IPS-NIHi11 (cell line): ENCODE results near the gene CCDC107.
A peak's percentile ranks its signal among the peaks of the same experiment; 100 is the strongest.

ENCODE experiments used
- DNase-seq: peaks from one replicate; pipeline ENCODE4 v3.0.0; 2012; ENCODE audit warnings: mixed read lengths, low spot score

The CCDC107 gene

DNA sequence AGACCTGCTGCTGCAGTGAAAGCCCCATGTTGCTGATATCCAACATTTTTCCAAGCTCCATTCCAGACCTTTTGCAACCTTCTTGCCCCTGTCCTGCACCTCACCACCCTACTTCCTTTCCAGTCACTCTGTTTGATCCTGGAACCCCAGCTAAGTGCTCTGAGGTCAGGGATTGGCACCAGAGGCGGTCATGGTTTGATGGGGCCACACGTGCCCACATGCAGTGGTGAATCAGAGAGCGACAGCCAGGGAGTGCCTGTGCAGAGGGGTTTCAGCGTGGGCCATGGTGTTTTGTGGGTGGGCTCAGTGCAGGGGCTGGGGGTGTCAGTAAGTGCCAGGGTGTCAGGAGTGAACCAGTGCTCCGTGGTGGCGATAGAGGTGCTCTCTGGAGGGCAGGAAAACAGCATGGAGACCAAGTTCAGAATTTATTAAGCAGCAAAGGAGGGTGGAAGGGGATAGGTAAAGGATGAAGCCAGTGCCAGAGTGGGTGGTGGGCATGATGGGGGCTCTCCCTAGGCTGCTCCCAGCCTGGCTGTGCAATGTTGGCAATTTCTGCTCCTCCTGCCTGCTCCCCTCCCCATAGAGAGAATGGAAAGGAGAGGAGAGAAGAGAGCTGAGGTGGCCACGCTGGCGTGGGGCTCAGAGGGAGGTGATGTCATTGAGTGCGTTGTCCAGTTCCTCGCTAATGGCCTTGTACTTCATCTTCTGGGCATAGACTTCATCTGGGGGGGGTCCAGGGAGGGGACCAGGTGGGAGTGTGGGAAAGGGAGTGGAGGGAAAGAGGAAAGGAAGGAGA is 24.6 kb downstream of the CCDC107 start:
- no peak for DNase-seq

GRCh38 chr9:35683323-35683722 is 25.2 kb downstream of the CCDC107 start:
- DNase-seq = no peak

- no peak for DNase-seq
Measured at GRCh38 chr9:35684921-35685320, 26.8 kb downstream of the CCDC107 start.

- DNase-seq = no peak
Measured at GRCh38 chr9:35685506-35685905, 27.4 kb downstream of the CCDC107 start.

GRCh38 chr9:35686222-35687203 is 28.4 kb downstream of the CCDC107 start:
- no peak for DNase-seq

GRCh38 chr9:35687306-35687705 is 29.2 kb downstream of the CCDC107 start:
- no peak for DNase-seq

- no peak for DNase-seq
Measured at GRCh38 chr9:35687972-35688557, 30.0 kb downstream of the CCDC107 start.

GRCh38 chr9:35688558-35689541 is 30.8 kb downstream of the CCDC107 start:
- no peak for DNase-seq

DNA sequence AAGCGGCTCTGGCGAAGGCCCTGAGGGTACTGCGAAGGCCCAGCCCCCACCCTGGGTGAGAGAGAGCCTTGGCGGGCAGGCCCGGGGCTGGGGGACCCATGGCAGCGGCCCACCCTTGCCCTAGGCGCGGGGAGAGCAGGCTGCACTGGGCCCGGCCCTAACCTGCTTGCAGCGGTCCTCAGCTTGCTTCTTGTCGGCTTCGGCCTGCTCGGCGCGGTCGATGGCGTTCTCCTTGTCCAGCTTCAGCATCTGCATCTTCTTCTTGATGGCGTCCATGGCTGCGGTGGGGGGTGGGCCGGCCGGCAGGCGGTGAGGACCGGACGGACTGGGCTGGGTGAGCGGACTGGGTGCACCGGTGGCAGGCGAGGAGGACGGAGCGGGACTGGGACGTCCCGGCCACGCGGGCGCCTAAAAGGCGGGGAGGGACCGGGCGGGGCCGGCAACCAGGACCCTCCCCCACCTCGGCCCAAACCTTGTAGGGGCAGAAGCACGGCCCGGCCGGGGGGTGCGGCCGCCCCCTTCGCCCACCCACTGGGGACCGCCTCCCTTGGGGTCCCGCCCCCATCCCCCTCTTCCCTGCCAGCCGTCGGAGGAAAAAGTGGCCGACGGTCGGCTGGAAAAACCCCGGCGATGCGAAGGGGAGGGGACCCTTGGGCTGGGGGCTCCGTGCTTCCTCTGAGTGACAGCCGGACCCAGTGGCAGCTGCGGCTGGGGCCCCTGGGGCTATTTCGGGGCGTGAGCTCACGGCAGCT is 31.6 kb downstream of the CCDC107 start, which contains the start of gene TPM2:
TSS of gene TPM2 (minus strand) at position 384 of the 752 bp plus-strand sequence. CDS start at position 276, 108 bp downstream.
- DNase-seq = peak; percentile 83

DNA sequence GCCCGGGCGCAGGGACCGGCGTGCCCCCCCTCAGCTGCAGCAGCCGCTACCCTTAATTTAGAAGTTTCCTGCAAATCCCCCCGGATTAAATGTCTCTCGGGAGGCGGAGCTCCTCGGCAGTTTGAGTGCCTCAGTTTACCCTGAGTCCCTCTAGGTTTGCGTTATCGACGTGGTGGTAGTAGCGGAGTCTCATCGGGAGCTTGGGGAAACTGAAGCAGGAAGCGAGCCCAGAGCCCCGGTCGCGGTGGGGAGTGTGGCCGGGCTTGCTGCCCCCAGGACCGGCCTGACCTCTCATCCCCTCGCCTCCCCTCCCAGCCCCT is 32.2 kb downstream of the CCDC107 start:
- no peak for DNase-seq

GRCh38 chr9:35690614-35691333 is 32.7 kb downstream of the CCDC107 start:
- DNase-seq = peak; percentile 77

- peak; percentile 49 for DNase-seq
Measured at GRCh38 chr9:35691334-35691650, 33.2 kb downstream of the CCDC107 start.

- DNase-seq = no peak
Measured at GRCh38 chr9:35691757-35692301, 33.7 kb downstream of the CCDC107 start.

GRCh38 chr9:35695943-35696401 is 37.9 kb downstream of the CCDC107 start:
- no peak for DNase-seq

GRCh38 chr9:35696520-35697215 is 38.6 kb downstream of the CCDC107 start:
- peak; percentile 84 for DNase-seq

DNA sequence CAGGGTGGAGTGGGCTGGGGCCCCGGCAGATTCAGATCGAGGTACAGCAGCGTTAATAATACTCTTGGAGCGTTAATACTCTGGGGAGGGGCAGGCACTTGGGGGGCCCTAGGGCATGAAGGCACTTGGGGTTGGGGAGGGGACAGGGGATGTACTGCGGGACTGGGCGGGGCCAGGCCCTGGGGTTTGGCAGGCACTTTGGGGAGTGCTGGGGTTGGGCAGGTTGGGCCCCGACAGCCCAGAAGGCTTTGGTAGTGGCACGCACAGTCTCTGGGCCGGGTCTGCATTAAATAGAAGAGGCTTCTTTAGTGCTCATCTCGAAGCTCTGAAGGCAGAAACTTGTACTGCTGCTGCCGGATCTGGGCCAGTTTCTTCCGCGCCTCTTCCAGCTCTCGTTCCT is 39.4 kb downstream of the CCDC107 start:
- DNase-seq = no peak

DNA sequence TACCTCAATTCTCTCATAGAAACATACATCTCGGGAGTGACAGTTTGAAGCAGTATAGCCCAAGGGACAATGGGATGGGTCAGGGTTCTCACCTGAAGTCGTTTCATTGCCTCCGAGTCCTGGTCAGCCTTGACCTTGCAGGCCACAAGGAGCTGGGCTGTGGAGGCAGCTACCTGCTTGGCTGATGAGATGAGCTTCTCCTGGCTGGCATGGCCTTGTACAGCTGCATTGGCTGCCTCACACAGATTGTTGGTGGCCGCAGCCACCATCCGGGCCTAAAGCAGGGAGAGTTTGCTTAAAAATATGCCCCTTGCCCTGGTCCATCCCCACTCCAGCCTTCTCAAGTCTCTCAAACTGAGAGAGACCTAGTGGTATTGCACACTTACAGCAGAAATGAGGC is 40.1 kb downstream of the CCDC107 start:
- DNase-seq = no peak

GRCh38 chr9:35700031-35700430 is 41.9 kb downstream of the CCDC107 start:
- DNase-seq = no peak

GRCh38 chr9:35700942-35701341 is 42.9 kb downstream of the CCDC107 start:
- DNase-seq = no peak
